HEK293 (cell line): Measurements from ENCODE around the gene TMPRSS7.

Experiments
- BCL11A ChIP-seq: fragments of 450-650 bp; formaldehyde crosslinking; IDR thresholded peaks from 2 replicates; pipeline ENCODE4 v1.5.1; 2016; ENCODE audit warnings: low read depth, missing biosample characterization, missing genetic modification characterization
- OSR2 ChIP-seq: fragments of 450-650 bp; formaldehyde crosslinking; IDR thresholded peaks from 2 replicates; pipeline ENCODE4 v1.5.1; 2016; ENCODE audit warnings: missing biosample characterization, missing genetic modification characterization
- SETDB1 ChIP-seq: IDR thresholded peaks from one replicate; pipeline ENCODE4 v1.6.1; 2017; ENCODE audit warnings: mild to moderate bottlenecking, low read length, moderate library complexity, mixed read lengths; ENCODE audit not compliant: insufficient read length
- SP2 ChIP-seq: fragments of 450-650 bp; formaldehyde crosslinking; IDR thresholded peaks from 2 replicates; pipeline ENCODE4 v1.5.1; 2016; ENCODE audit warnings: missing biosample characterization, missing genetic modification characterization
- SP7 ChIP-seq: fragments of 450-650 bp; formaldehyde crosslinking; IDR thresholded peaks from 2 replicates; pipeline ENCODE4 v1.5.1; 2016; ENCODE audit warnings: missing biosample characterization, missing genetic modification characterization
- TRIM28 ChIP-seq: IDR thresholded peaks from 2 replicates; pipeline ENCODE4 v1.6.1; 2011; ENCODE audit warnings: low read length, control low read depth, borderline replicate concordance
- ZBTB17 ChIP-seq: fragments of 450-650 bp; formaldehyde crosslinking; IDR thresholded peaks from 2 replicates; pipeline ENCODE4 v1.5.1; 2016; ENCODE audit warnings: missing biosample characterization, missing genetic modification characterization
- ZBTB20 ChIP-seq: fragments of 450-650 bp; formaldehyde crosslinking; IDR thresholded peaks from 2 replicates; pipeline ENCODE4 v1.5.1; 2016; ENCODE audit warnings: missing biosample characterization, missing genetic modification characterization
- ZEB2 ChIP-seq: fragments of 450-650 bp; formaldehyde crosslinking; IDR thresholded peaks from 2 replicates; pipeline ENCODE4 v1.5.1; 2016; ENCODE audit warnings: missing biosample characterization, missing genetic modification characterization
- ZFHX2 ChIP-seq: fragments of 450-650 bp; formaldehyde crosslinking; conservative IDR thresholded peaks from 2 replicates; pipeline ENCODE4 v1.5.1; 2016; ENCODE audit warnings: missing biosample characterization, missing genetic modification characterization
- ZNF121 ChIP-seq: fragments of 450-650 bp; formaldehyde crosslinking; IDR thresholded peaks from 2 replicates; pipeline ENCODE4 v1.5.1; 2016; ENCODE audit warnings: missing biosample characterization, missing genetic modification characterization
- ZNF140 ChIP-seq: fragments of 450-650 bp; formaldehyde crosslinking; IDR thresholded peaks from 2 replicates; pipeline ENCODE4 v1.5.1; 2016; ENCODE audit warnings: missing biosample characterization, missing genetic modification characterization
- ZNF202 ChIP-seq: fragments of 450-650 bp; formaldehyde crosslinking; IDR thresholded peaks from 2 replicates; pipeline ENCODE4 v1.5.1; 2016; ENCODE audit warnings: missing biosample characterization, missing genetic modification characterization, borderline replicate concordance
- ZNF24 ChIP-seq: fragments of 450-650 bp; formaldehyde crosslinking; IDR thresholded peaks from 2 replicates; pipeline ENCODE4 v1.5.1; 2016; ENCODE audit warnings: missing biosample characterization, missing genetic modification characterization
- ZNF366 ChIP-seq: fragments of 450-650 bp; formaldehyde crosslinking; conservative IDR thresholded peaks from 2 replicates; pipeline ENCODE4 v1.5.1; 2016; ENCODE audit warnings: missing biosample characterization, missing genetic modification characterization
- ZNF416 ChIP-seq: fragments of 450-650 bp; formaldehyde crosslinking; IDR thresholded peaks from 2 replicates; pipeline ENCODE4 v1.5.1; 2016; ENCODE audit warnings: missing biosample characterization, missing genetic modification characterization
- ZNF555 ChIP-seq: fragments of 450-650 bp; formaldehyde crosslinking; conservative IDR thresholded peaks from 2 replicates; pipeline ENCODE4 v1.5.1; 2017; ENCODE audit warnings: missing biosample characterization, mild to moderate bottlenecking, missing genetic modification characterization, inconsistent platforms
- ZNF600 ChIP-seq: fragments of 450-650 bp; formaldehyde crosslinking; IDR thresholded peaks from 2 replicates; pipeline ENCODE4 v1.5.1; 2016; ENCODE audit warnings: missing biosample characterization, missing genetic modification characterization
- ZNF629 ChIP-seq: fragments of 450-650 bp; formaldehyde crosslinking; IDR thresholded peaks from 2 replicates; pipeline ENCODE4 v1.5.1; 2017; ENCODE audit warnings: missing biosample characterization, missing genetic modification characterization
- ZNF658 ChIP-seq: fragments of 450-650 bp; formaldehyde crosslinking; IDR thresholded peaks from 2 replicates; pipeline ENCODE4; 2016; ENCODE audit warnings: missing biosample characterization, missing genetic modification characterization
- ZNF670 ChIP-seq: fragments of 450-650 bp; formaldehyde crosslinking; IDR thresholded peaks from 2 replicates; pipeline ENCODE4 v1.5.1; 2016; ENCODE audit warnings: missing biosample characterization, missing genetic modification characterization, low read depth
- ZNF837 ChIP-seq: fragments of 450-650 bp; formaldehyde crosslinking; IDR thresholded peaks from 2 replicates; pipeline ENCODE4 v1.5.1; 2016; ENCODE audit warnings: missing biosample characterization, missing genetic modification characterization
- ZNF843 ChIP-seq: fragments of 450-650 bp; formaldehyde crosslinking; IDR thresholded peaks from 2 replicates; pipeline ENCODE4 v1.5.1; 2016; ENCODE audit warnings: missing biosample characterization, missing genetic modification characterization
- ZXDB ChIP-seq: fragments of 450-650 bp; formaldehyde crosslinking; IDR thresholded peaks from 2 replicates; pipeline ENCODE4 v1.5.1; 2016; ENCODE audit warnings: missing biosample characterization, missing genetic modification characterization
- TF ChIP-seq, protein P1 (sequence below): fragments of 450-650 bp; formaldehyde crosslinking; IDR thresholded peaks from 2 replicates; pipeline ENCODE4 v1.5.1; 2016; ENCODE audit warnings: missing biosample characterization, missing genetic modification characterization
- TF ChIP-seq, protein P2 (sequence below): fragments of 450-650 bp; formaldehyde crosslinking; IDR thresholded peaks from 2 replicates; pipeline ENCODE4 v1.5.1; 2016; ENCODE audit warnings: missing biosample characterization, missing genetic modification characterization
- TF ChIP-seq, protein P3 (sequence below): fragments of 450-650 bp; formaldehyde crosslinking; IDR thresholded peaks from 2 replicates; pipeline ENCODE4 v1.5.1; 2016; ENCODE audit warnings: missing biosample characterization, missing genetic modification characterization
- TF ChIP-seq, protein P4 (sequence below): fragments of 450-650 bp; formaldehyde crosslinking; IDR thresholded peaks from 2 replicates; pipeline ENCODE4 v1.5.1; 2016; ENCODE audit warnings: missing biosample characterization, missing genetic modification characterization
- TF ChIP-seq, protein P5 (sequence below): fragments of 450-650 bp; formaldehyde crosslinking; IDR thresholded peaks from 2 replicates; pipeline ENCODE4 v1.5.1; 2016; ENCODE audit warnings: missing biosample characterization, missing genetic modification characterization
- TF ChIP-seq, protein P6 (sequence below): fragments of 450-650 bp; formaldehyde crosslinking; IDR thresholded peaks from 2 replicates; pipeline ENCODE4 v1.5.1; 2017; ENCODE audit warnings: missing biosample characterization, missing genetic modification characterization

Gene TMPRSS7

DNA sequence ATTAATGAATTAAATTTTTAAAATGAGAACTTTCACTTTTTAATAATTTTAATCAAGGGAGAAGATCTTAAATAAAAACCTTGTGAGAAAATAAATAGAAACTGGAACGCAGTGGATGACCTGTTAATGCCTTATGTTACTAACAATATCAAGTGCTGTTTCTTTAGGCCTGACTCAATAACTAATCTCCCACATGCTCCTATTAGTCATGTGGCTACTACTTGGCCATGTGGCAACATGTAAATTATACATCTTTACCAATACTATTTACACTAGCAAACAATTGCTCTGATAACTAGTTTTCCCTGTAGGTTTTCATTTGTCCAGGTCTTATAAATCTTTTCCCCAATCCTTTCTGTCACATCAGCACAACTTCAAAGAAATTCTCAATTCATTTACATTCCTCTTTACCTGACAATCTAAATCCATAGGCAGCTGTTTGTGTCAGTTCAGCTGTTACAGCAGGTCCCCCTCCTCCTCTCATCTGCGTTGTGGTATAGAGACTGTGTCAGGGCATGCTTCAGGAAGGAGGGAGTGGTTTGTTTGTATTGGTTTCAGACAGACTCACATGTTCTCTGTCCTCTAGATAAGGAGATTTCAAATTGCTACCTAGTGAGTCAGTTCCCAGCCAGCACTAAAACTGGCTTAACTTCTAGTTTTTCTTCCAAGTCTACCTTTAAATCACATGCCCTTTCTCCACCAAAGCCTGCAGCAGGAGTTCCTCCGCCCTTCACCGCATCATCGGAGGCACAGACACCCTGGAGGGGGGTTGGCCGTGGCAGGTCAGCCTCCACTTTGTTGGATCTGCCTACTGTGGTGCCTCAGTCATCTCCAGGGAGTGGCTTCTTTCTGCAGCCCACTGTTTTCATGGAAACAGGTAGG lies 40.3 kb downstream of the TMPRSS7 start (continued):
- TF ChIP-seq ZNF24 (tag by site-specific recombination) (0 out of 2 replicates have a peak, but pooled peaks have one; percentile 15), SP2 (tag by site-specific recombination) (peak; percentile 27), TRIM28 (peak; percentile 83; the same call in 1 of the 2 replicates), ZNF202 (tag by site-specific recombination) (no peak), ZBTB17 (tag by site-specific recombination) (peak; percentile 41; the same call in 1 of the 2 replicates), SP7 (tag by site-specific recombination) (peak; percentile 75; the same call in 1 of the 2 replicates), BCL11A (tag by site-specific recombination) (no peak), SETDB1 (peak; percentile 55), ZNF121 (tag by site-specific recombination) (no peak), OSR2 (tag by site-specific recombination) (peak; percentile 41; the same call in 1 of the 2 replicates), ZNF366 (tag by site-specific recombination) (peak; percentile 58), ZNF416 (no peak), ZNF670 (tag by site-specific recombination) (no peak), ZNF837 (no peak), ZNF140 (no peak), ZNF555 (tag by site-specific recombination) (no peak), ZNF600 (tag by site-specific recombination) (peak; percentile 30; the same call in 1 of the 2 replicates), ZFHX2 (no peak), ZNF658 (tag by site-specific recombination) (no peak), ZXDB (0 out of 2 replicates have a peak, but pooled peaks have one; percentile 30), ZNF629 (0 out of 2 replicates have a peak, but pooled peaks have one; percentile 17), ZBTB20 (peak; percentile 86), ZNF843 (tag by site-specific recombination) (no peak), ZEB2 (tag by site-specific recombination) (no peak)
- TF ChIP-seq, protein P1, sequence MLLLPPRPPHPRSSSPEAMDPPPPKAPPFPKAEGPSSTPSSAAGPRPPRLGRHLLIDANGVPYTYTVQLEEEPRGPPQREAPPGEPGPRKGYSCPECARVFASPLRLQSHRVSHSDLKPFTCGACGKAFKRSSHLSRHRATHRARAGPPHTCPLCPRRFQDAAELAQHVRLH (tag by site-specific recombination) = no peak
- TF ChIP-seq, protein P2, sequence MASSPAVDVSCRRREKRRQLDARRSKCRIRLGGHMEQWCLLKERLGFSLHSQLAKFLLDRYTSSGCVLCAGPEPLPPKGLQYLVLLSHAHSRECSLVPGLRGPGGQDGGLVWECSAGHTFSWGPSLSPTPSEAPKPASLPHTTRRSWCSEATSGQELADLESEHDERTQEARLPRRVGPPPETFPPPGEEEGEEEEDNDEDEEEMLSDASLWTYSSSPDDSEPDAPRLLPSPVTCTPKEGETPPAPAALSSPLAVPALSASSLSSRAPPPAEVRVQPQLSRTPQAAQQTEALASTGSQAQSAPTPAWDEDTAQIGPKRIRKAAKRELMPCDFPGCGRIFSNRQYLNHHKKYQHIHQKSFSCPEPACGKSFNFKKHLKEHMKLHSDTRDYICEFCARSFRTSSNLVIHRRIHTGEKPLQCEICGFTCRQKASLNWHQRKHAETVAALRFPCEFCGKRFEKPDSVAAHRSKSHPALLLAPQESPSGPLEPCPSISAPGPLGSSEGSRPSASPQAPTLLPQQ (tag by site-specific recombination) = 0 out of 2 replicates have a peak, but pooled peaks have one; percentile 31
- TF ChIP-seq, protein P3, sequence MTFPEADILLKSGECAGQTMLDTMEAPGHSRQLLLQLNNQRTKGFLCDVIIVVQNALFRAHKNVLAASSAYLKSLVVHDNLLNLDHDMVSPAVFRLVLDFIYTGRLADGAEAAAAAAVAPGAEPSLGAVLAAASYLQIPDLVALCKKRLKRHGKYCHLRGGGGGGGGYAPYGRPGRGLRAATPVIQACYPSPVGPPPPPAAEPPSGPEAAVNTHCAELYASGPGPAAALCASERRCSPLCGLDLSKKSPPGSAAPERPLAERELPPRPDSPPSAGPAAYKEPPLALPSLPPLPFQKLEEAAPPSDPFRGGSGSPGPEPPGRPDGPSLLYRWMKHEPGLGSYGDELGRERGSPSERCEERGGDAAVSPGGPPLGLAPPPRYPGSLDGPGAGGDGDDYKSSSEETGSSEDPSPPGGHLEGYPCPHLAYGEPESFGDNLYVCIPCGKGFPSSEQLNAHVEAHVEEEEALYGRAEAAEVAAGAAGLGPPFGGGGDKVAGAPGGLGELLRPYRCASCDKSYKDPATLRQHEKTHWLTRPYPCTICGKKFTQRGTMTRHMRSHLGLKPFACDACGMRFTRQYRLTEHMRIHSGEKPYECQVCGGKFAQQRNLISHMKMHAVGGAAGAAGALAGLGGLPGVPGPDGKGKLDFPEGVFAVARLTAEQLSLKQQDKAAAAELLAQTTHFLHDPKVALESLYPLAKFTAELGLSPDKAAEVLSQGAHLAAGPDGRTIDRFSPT (tag by site-specific recombination) = no peak
- TF ChIP-seq, protein P4, sequence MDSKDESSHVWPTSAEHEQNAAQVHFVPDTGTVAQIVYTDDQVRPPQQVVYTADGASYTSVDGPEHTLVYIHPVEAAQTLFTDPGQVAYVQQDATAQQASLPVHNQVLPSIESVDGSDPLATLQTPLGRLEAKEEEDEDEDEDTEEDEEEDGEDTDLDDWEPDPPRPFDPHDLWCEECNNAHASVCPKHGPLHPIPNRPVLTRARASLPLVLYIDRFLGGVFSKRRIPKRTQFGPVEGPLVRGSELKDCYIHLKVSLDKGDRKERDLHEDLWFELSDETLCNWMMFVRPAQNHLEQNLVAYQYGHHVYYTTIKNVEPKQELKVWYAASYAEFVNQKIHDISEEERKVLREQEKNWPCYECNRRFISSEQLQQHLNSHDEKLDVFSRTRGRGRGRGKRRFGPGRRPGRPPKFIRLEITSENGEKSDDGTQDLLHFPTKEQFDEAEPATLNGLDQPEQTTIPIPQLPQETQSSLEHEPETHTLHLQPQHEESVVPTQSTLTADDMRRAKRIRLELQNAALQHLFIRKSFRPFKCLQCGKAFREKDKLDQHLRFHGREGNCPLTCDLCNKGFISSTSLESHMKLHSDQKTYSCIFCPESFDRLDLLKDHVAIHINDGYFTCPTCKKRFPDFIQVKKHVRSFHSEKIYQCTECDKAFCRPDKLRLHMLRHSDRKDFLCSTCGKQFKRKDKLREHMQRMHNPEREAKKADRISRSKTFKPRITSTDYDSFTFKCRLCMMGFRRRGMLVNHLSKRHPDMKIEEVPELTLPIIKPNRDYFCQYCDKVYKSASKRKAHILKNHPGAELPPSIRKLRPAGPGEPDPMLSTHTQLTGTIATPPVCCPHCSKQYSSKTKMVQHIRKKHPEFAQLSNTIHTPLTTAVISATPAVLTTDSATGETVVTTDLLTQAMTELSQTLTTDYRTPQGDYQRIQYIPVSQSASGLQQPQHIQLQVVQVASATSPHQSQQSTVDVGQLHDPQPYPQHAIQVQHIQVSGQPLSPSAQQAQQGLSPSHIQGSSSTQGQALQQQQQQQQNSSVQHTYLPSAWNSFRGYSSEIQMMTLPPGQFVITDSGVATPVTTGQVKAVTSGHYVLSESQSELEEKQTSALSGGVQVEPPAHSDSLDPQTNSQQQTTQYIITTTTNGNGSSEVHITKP (tag by site-specific recombination) = peak; percentile 67
- TF ChIP-seq, protein P5, sequence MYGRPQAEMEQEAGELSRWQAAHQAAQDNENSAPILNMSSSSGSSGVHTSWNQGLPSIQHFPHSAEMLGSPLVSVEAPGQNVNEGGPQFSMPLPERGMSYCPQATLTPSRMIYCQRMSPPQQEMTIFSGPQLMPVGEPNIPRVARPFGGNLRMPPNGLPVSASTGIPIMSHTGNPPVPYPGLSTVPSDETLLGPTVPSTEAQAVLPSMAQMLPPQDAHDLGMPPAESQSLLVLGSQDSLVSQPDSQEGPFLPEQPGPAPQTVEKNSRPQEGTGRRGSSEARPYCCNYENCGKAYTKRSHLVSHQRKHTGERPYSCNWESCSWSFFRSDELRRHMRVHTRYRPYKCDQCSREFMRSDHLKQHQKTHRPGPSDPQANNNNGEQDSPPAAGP = peak; percentile 73; the same call in 1 of the 2 replicates
- TF ChIP-seq, protein P6, sequence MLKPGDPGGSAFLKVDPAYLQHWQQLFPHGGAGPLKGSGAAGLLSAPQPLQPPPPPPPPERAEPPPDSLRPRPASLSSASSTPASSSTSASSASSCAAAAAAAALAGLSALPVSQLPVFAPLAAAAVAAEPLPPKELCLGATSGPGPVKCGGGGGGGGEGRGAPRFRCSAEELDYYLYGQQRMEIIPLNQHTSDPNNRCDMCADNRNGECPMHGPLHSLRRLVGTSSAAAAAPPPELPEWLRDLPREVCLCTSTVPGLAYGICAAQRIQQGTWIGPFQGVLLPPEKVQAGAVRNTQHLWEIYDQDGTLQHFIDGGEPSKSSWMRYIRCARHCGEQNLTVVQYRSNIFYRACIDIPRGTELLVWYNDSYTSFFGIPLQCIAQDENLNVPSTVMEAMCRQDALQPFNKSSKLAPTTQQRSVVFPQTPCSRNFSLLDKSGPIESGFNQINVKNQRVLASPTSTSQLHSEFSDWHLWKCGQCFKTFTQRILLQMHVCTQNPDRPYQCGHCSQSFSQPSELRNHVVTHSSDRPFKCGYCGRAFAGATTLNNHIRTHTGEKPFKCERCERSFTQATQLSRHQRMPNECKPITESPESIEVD (tag by site-specific recombination) = peak; percentile 53
